HG03457 (cell line): ENCODE measurements around the gene AIDA.
A peak's percentile ranks its signal among the peaks of the same experiment; 100 is the strongest.
"Not testable (repeated sequence)": the region's sequence is repeated elsewhere in the genome, so short reads cannot be mapped to it uniquely, and the experiment has no call there.

Experiments used
- ATAC-seq: cut with Tn5 transposase; IDR thresholded peaks from one replicate; pipeline ENCODE4 v1.9.1; 2021; ENCODE audit warnings: moderate number of reproducible peaks; ENCODE audit not compliant: unreplicated experiment

The AIDA gene

DNA sequence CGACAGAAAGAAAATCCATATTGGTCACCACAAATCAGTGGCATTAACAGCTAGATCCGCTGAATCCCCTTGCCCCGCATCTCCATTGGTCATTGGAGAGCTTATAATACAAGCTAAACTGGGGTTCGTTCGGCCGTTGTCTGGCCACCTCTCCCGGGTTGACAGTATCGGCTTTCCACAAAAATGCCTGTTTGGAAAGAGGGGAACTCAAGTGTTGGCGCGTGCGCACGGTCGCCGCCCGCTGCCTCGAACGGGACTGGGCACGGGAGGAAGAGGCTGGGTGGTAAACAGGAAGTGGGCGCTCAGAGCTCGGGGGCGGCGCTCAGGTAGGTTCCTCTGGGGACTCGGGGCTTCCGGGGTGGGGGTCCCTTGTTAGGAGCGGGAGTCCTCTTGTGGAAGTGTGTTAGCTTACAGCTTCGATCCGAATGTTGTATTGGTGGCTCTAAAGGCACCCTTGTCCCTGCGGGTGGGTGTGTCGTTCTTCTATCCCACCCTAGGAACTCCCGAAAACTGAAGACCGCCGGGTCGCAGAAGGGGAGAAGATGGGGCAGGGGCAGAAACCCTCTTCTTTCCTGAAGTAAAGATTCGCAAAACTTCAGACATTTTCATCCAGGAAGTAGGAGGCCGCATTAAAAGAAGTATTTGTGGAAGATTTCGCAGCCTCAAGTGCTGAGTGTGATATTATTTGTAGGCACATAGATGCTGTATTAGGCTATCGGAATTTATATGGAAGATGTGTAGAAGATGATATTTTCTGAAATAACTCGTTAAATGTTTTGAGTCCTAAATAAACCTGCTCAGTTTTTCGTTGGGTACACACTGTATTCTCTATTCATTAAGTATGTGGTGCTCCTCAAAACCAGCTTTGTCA is 1.0 kb upstream of the AIDA start:
- peak; percentile 59 for ATAC-seq

GRCh38 chr1:222711319-222712252 is 705 bp downstream of the AIDA start:
- ATAC-seq: peak; percentile 20

DNA sequence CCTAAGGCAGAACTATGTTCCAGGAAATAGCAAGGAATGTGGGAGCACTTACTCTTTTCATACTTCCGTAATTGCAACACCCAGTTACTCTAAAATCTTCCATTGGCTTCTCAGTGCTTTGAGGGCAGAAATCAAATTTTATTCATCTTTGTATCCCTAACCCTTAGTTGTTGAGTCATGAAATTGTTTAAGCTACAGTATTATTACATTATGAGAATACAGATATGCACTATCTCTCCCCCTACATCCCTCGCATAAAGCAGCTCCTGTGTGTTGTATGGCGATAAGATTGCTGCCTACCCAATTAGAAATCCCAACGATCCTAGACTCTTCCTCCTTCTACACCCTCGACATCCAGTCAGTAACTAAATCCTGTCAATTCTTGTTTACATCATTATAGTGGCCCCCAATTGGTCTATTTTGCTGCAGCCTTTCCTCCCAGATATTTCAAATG is 2.6 kb downstream of the AIDA start:
- no peak for ATAC-seq

DNA sequence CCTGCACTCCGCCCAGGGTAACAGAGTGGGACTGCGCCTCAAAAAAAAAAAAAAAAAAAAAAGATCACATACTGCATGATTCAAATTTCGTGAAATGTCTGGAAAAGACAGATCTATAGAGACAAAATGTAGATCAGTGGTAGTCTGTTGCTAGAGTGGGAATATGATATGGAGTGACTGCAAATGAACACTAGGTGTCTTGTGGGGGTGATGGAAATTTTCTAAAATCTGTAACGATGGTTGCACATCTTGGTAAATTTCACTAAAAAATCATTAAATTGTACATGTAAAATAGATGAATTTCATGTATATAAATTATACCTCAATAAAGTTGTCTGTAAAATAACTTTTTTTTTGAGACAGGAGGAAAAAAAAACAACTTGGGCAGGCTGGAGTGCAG is 5.5 kb downstream of the AIDA start:
- ATAC-seq: no peak

- ATAC-seq: no peak
Measured at GRCh38 chr1:222704260-222704659, 8.0 kb downstream of the AIDA start.

DNA sequence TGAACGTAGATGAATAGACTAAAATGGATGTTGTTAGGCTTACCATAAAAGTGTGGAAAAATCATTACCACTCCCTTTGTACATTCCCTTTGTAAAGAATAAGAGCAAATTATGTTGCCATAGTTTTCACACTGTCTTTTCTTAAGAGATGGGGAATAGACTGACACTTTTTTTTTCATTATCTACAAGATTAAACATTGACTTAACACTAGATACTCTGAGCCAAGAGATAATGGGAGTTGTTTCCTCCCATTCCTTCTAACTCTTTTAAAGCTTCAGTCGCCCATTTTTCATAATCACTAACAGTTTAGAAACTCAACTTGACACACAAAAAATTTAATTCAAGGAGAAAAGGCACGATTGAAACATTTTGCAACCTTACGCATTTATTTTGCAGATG is 10.1 kb downstream of the AIDA start:
- ATAC-seq: no peak

- ATAC-seq: no peak
Measured at GRCh38 chr1:222697826-222698225, 14.5 kb downstream of the AIDA start.

GRCh38 chr1:222697203-222697602 is 15.1 kb downstream of the AIDA start:
- ATAC-seq: no peak

GRCh38 chr1:222696741-222697140 is 15.6 kb downstream of the AIDA start:
- no peak for ATAC-seq

- no peak for ATAC-seq
Measured at GRCh38 chr1:222694927-222695326, 17.4 kb downstream of the AIDA start.

DNA sequence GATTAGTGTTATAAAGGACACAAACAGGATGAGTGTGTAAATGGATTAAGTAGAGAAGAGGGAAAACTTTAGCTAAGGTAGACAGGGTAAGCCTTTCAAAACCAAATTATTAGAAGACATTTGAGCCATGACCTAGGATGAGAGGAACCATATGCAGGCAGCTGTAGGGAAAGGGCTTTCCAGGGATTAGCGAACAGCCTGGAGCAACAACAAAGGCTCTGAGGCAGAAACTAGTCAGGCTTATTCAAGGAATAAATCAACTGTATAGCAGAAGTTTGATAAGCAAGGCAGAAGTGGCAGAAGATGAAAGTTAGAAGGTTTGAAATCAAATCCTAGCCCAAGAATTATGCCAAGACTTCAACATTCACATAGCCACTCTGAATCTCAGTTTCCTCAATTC is 21.3 kb downstream of the AIDA start:
- ATAC-seq: no peak

DNA sequence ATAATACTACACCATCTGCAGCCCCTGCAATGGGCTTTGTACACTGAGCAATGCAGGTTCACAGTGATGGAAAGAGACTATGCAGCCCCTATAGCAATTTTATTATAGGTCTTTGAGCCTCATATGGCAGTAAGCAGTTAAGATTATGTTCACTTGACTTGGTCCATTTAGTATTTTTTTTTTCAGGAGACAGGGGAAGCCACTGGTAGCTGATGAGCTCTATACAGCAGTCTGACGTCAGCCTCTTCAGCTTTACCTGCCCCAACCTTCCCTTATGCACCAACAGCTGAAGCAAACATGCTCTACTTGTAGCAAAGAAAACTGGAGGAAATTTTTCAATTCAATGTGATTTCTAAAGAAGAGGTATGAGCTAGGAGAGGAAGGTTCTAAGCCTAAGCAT is 32.2 kb downstream of the AIDA start:
- ATAC-seq: no peak

GRCh38 chr1:222670110-222670509 is 42.2 kb downstream of the AIDA start:
- ATAC-seq: no peak

DNA sequence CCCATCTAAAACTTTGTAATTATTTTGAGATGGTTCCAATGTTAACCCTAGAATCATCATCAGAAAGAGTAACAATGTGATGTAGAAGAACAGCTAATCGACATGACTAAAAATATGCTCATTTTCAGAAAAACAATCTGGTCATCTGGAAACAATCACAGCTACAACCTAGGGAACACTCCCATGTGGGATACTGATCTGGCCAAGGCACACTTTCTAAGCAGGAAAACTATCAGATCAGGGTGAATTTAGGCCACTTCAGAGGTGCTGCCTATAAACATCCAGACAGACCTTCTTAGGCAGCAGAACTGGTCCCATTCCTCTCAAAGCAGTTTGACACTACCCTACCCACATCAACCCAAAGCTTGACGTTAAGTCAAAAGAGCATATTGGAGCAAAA is 43.2 kb downstream of the AIDA start:
- not testable (repeated sequence) for ATAC-seq

DNA sequence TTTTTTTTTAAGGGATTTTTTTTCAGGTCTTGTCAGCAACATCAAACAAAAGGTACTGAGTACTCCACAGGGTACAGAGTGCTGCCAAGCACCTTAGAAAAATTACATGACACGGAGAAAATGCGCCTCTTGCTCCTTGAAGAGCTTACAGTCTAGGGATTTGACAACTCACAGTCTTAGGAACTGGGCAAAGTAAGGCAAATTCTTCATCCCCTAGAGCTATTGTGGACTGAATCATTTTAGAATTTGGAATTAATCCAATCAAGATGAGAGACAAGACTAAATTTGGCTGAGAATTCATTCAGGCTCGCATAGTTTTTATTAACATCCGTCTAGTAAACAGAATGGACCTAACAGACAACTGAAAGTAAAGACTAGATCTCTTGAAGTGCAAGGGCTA is 44.1 kb downstream of the AIDA start:
- not testable (repeated sequence) for ATAC-seq

DNA sequence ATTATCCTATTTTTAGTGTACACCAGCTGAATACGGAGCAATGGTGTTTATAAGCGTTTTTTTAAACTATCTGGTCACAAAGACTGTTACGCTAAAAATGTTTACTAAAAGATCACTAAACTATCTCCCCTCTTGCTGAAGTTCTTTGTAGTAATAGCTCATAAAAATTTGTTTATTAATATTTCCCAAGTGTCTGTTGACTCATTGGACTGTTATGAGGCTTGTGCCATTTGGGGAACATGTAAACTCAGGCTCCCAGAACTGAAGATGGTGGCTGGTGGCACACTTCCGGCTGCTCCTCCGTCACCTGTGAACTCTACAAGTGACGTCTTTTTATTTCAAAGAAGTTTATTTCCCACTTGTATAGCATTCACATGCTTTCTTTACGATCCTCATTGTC is 46.3 kb downstream of the AIDA start:
- no peak for ATAC-seq

DNA sequence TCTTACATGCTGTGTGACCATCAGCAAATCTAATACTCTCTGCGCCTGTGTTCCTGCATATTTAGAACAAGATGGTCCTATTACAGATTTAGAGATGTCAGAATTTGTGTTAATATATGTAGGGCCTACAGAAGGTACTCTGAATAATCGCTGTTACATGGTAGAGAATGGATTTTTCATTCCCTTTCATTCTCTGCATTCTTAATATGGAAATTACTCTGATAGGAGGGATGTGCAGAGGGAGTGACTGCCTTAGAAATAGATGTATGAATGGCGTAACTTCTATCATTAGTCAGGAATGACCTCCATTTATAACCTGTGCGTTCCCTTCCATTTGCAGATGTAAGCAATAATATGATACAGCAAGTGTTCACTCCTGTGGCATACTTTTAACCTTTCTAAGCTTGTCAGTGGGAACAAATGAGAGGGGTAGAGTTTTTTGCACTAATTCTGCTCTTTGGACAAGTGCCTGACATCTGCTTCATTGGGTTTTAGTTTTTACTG is 48.8 kb downstream of the AIDA start:
- no peak for ATAC-seq

- no peak for ATAC-seq
Measured at GRCh38 chr1:222657899-222658298, 54.4 kb downstream of the AIDA start.

DNA sequence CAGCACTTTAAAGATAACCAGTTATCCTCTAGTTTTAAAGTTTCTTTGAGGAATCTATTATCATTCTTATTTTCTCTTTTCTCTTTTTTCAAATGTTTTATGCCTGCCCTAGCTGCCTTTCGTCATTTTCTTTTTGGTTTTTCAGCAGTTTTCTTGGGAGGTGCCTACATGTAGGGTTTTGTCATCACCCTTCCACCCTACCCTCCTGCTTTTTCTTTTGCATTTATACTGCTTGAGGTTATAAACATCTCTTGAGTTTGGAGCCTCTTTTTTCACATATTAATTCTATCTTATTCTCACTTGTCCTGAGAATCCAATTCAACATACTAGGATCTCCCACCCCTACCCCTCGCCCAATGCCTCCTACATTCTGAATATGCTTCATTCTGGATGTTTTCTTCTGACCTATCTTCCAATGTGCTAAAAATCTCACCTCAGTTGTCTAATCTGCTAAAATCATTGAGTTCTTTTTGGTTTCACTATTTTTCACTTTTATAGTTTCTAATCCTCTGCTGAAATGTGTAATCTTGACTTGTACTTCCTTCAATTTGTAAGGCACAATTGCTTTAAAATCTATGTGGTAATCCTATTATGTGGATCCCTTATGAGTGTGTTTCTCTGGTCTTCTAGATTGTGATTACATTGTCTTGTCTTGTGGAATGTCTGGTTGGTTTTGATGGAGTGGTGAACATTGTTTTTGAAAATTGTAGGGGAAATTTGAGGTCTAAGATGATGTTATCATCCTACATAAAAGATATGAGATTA is 55.7 kb downstream of the AIDA start:
- no peak for ATAC-seq

GRCh38 chr1:222654849-222655248 is 57.4 kb downstream of the AIDA start:
- ATAC-seq: peak; percentile 88
